GM18498 (cell line): Measurements from ENCODE around the gene CREB5.

Experiments used
- ATAC-seq: cut with Tn5 transposase; IDR thresholded peaks from one replicate; pipeline ENCODE4 v1.9.1; 2021; ENCODE audit warnings: mild to moderate bottlenecking, moderate library complexity; ENCODE audit not compliant: unreplicated experiment

CREB5 gene

DNA sequence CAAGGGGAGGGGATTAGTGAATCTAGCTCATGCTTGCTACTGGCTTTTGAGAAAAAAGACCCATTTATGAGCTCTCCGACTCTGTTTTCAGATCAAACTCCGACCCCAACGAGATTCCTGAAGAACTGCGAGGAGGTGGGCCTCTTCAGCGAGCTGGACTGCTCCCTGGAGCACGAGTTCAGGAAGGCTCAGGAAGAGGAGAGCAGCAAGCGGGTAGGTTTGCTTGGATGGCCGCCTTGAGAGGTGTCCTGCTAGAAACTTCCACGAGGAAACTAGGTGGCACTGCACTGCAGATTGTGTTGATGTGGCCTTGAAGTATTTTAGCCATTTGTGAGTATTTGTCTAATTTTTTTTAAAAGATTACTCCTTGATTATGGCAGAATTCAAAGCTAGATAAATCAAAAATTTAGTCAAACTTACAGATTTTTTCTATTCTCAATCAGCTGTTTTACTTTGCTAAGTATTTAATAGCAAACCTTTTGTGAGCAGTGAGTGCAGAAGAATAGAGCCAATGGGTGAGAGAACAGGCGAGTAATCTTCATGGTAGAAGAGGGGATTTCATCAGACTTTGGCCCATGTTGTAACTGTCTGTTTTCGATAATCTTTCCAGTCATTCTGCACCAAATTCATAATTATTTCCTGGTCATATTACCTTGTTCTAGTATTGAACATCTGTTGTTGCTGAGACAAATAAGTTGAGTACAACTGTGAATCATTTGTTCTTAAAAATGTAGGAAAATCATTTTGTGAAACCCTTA is 95.4 kb downstream of the CREB5 start:
- no peak for ATAC-seq

DNA sequence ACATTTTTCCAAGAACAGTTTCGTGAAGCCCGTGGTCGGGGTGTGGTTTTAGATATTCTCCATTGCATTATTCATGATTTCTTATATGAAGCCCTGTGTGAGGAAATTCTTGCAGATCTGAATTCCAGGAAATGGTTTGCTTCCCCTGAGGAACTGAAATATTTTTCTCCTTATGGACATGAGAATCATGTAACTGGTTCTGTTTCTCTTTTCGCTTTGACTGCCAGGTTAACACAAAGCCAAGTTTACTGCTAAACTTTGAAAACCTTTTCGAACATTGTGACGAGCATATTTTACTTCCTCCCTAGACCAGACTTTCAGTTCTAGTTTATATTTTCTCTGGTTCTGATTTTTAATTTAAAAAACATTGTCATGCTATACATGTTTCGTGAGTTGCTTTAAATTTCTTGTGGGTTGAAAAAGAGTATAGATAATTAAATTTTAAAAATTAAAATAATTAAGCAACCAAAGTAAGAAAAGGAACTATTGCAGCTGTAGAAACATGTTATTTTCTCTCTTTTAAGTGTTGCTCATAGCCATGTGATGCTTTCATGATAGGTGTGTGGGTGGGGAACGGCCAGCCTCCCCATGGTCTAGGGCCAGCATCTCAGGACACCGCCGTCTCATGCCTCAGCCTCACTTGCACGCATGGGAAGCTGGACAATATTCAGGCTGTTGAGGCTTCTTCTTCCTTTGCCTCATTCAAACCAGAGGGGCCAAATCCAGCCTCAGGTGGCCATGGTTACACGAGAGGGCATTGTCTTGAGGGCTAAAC is 97.1 kb downstream of the CREB5 start:
- peak; percentile 80 for ATAC-seq

DNA sequence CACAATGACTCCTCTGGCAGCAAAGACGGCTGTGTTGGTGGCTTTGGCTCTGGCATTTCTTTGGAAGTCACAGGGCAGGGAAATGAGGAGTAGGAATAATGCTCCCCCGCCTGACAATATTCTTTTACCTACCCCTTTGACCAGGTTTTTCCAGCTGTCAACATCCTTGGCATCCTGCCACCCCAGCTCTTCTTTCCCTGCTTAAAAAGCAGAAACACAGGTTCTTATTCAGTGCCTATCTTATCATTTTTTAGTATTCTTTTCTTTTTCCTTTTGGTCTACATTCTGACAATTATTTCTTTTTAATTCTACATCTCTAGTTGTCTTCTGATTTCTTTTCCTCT is 97.7 kb downstream of the CREB5 start:
- no peak for ATAC-seq

DNA sequence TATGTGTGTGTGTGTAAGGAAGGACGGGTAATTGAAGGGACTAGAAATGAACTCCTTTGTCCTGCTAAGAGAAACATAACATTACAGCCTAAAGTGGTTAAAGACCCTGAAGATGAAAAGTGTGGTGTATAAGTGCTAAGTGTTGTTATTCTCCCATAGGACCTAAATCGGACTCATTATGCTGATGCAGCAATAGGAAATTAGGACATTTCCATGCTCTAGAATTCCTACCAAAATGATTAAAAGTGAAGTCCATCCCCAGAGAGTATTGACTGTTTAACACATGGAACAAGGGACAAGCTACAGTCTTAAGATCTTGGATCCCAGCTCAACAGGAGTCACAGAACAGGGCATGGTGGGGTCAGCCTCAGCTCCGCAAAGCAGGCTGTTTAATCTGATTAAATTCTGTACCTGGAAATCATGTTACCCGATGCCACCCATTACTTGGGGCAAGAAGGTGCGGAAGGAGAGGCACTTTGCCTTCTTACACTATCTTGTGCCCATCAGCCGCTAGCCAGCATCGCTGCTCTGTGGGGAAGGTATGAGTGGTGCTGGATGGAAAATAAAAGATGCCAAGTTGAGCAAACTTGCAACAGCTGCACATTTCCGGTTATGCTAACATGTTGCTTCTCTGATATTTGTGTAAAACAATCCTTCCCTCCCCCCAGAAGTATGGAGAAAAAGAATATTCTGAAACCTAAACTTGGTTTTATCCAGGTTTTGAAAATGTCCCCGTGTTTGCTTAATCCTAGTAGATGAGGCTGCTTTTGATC is 100.5 kb downstream of the CREB5 start:
- no peak for ATAC-seq

DNA sequence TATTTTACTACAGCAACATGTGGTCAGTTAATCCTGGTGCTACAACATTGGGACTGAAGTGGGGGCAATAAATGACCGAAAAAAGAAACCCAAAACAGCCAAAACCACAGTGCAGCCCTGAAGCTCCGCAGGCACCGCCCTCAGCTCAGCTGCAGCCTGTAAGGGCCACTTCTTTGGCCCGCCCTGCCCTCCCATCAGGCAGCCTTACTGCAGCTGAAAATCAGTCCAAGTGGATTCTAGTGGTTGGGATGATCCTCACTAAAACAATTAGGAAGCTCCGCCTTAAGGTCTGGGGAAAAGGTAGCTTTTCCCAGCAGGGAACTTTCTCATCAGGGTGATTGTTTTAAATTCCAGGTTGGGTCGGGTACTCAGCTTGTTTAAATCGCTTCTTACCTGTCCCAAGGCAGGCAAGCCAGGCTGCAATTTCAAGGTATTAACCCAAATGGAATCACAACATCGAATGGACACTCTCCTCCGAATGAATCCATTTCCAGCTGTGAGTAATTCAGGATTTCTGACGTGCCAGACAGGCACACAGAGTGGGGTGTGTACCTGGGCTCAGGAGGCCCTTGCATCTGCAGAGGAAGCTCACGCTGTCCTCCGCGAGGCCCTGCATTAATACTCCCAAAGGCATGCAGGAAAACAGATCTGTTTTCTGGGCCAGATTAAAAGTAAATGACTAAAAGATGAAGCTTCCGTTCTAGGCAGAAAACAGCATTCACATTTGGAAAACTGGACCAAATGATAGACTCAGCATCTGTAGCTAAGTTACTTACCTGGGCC is 104.3 kb downstream of the CREB5 start:
- no peak for ATAC-seq

DNA sequence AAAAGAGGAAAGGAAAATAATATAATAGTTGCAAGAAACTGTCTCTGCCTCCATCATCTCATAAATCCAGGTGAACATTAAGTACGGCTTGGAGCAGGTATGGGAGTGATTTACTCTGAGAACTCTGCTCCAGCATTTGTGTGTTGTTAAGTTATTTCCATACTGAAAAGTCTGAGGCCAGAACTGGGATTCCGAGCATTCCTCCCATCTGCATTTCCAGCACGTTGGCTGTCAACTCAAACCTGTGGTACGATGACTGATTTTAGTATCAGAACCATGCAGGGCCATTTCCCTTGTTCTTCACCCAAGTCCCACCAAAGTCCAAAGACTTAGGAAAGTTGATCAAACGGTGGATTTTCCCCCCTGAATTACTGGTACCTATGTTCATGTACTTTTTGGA is 104.9 kb downstream of the CREB5 start:
- ATAC-seq, result no peak

DNA sequence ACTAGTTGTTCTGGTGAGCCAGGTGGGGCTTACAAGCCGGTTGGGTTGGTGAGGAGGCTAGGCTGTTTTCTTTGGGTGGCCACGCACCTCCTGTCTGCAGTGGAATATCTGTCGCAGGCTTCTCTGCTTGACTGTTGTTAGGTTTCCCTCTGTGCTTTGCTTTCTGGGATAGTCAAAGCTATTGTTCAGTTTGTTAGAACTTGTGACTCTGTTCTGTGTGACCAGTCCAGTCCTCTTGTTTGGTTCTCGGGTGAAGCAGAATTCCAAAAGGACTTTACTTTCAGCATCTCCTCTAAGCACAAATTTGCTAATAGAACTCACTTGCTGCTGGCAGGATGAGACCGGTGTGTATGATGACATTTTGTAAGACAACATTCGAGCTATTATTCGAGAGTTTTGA is 105.3 kb downstream of the CREB5 start:
- no peak for ATAC-seq

DNA sequence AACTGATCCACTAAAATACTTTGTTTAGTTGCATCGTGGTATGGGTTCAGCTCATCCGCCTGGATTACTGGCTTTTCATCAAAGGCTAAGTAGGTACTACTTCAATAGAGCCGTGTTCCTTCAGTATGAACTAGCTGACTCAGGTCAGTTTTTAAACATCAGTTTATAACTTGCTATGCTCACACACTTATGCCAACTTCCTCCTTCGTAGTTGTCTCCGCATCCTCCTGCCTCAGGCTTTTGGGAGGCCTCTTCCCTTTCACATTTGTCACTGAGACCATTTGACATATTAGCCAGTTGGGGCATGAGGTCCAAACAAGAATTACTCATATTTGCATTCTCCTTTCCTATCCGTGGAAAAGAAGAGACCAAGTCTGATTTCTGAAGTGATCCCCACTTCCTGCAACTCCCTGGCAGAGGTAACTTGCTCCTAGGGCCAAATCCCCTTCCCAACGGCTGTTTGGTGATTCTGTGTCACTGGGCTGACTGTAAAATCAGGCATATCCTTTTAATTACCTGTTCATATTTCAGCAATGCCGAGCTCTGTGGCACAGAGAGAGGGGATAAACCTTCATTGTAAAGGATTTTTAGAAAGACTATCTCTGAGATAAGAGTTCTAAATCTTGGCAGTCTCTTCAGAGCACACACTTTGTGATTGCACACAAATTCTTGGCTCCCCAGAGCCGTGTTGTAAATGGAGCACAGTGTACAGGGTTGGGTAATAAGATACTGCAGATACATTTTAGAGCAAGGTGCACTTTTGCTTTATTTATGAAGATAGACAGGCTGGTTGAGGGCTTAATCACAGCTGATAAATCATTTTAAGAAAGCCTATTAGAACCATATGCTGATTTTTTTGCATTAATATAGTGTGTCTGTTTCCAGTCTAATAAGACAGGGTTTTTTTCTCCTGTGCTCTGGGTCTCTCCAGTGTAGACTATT is 108.0 kb downstream of the CREB5 start:
- ATAC-seq, result no peak

DNA sequence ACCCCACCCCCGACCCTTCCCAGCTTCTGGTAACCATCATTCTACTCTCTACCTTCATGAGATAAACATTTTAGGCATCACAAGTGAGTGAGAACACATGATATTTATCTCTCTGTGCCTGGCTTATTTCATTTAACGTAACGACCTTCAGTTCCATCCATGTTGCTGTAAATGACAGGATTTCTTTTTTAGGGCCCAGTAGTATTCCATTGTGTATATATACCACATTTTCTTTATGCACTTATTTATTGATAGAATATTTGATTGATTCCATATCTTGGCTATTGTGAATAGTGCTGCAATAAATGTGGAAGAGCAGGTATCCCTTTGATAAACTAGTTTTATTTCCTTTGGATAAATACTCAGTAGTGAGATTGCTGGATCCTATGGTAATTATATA is 112.7 kb downstream of the CREB5 start:
- ATAC-seq, result no peak

DNA sequence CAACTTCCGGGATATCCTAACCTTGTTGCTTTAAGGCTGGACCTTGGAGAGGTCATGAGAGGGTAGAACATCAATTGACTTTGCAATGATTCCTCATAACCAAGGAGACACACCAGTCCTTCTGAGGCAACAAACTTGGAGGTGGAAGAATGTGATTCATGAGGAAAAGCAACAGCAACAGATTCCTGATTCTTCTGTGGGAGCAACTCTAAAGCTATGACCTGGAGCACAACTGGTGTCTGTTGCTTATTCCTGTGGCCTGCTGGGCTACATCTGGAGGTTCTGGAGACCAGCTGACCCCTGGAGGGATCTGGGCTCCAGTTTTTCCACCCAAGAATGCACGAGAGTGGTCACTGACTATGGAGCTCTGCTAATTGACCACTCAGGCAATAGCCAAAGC is 116.6 kb downstream of the CREB5 start:
- no peak for ATAC-seq

DNA sequence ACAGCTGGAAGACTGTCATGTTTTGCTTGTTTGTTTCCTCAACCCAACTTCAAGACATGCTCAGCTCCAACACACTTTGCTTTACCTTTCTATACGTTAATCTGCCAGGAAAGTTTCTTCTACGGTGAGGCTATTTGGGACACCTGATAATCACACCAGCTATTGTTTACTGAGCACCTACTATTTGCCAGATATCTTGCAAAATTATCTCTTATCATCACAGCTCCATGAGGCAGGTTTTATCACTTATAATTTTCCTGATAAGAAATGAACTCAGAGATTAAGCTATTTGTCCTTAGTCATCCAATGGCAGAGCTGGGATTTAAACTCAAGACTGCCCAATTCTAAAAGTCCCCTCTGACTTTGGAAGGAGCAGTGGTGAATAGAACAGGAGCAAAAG is 117.4 kb downstream of the CREB5 start:
- no peak for ATAC-seq

DNA sequence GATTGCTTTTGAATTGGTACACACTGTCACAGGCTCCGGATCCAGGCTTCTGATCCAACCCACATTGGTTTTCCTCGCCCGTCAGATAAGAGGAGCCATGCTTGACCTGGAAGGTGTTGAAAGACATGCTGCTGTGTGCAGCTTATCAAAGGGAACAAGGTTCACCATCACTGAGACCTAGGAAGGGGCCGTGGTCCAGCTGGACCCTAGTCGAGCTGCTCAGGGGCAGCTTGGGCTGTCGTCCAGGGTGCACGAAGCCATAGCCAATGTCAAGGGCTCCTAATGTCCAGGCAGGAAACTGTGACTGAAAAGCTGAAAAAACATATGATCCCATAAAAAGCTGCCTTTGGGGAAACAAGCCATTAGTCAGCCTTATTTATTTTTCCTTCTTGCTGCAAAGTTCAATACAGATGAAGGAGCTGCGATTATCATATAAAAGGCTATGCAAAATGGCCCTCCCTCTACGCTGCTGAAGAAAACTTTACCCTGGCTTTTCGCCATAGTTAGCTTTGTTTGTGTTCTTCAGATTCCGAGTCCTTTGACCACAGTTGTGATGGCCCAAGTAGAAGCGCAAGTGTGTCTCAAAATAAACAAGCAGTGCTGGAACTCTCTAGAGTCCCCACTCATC is 118.0 kb downstream of the CREB5 start:
- no peak for ATAC-seq

DNA sequence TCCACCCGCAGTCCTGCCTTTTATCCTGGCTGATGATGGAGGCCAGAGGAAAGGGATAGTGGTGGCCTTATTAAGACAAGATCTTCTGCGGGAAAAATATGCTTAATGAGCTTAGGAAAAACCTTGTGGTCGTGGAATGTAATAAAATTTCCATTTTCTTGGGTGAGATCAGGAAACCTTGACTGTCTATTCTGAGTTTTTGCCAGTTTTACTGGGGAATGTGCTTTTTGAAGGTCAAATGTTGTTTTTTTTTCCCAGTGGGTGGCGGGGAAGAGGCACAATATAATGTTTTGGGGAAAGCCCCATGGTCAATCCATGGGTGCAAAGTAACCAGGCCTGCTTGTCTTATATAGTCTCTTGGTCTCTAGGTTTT is 118.5 kb downstream of the CREB5 start:
- no peak for ATAC-seq

DNA sequence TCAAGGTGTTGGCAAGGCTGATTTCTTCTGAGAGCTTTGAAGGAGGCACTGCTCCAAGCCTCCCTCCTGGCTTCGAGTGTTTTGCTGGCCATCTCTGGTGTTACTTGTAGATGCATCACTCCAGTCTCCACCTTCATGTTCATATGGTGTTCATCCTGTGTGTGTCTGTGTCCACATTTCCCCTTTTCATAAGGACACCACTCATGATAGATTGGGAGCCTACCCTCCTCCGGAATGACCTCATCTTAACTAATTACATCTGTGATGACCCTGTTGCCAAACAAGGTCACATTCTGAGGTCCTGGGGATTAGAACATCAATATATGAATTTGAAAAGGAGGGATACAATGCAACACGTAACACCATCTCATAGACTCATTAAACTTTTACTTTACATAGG is 119.0 kb downstream of the CREB5 start:
- no peak for ATAC-seq

DNA sequence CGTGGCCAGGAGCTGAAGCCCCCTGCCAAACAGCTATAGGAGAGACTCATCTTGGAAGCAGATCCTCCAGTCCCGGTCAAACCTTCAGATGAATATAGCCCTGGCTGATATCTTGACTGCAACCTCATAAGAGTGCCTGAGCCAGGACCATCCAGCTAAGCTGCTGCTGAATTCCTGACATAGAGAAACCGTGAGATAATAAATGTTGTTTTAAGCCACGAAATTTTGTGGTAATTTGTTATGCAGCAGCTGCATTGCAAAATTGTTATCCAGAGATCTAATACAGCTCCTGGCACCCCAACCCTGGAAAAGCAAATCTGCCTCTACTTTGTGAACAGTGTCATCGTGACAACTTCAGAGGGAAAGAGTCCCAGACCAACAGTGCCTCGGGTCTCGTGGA is 119.9 kb downstream of the CREB5 start:
- ATAC-seq, result no peak

DNA sequence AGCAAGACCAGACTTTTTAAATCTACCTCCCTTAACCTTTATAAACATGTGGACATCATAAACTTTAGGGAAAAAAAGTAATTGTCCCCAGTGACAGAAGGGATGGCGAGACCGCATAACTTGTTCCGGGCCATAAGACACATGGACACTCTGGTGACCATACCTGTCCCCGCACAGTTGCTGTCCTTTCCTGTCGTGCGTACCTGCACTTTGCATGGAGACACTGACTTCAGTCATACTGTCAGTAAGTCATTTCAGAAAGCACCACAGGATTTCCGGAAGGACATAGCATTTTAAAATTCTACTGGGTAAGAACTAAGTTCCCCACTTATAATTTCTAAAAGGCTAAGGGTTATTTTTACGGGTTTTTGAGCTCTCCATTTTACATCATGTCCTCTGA is 120.9 kb downstream of the CREB5 start:
- no peak for ATAC-seq

DNA sequence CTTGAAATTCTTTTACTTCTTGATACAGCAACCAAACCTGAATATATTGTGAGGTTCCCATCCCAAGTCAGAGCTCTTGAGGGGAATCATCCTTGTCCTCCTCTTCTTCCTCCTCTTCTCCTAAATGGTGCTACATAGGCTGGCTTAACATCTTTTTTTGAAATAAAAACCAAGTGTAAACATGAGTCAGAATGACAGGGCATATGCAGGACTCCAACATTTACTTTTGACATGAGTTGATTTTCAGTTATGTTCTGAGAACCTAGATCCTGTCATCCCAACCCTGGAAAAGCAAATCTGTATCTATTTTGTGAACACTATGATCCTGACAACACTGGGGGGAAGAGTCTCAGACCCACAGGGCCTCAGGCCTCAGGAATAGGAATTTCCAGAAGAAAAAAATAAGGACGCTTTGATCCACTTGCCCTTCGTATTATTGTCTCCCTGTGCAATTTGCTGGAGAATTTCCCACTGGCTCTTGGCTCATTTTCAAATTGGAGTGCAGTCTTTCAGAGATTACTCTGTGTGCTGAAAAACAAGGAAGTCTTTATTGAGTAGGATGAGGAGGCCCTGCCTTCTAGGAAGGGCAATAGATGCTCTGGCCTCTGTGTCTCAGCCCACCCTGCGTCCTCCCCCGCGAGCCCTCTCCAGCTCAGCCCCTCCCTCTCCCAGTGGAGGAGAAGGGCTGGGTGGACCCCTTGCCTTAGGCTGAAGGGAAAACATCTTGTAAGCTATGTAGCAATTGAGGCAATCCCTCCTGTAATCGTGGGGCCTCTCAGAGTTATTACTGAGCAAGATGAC is 121.6 kb downstream of the CREB5 start:
- ATAC-seq, result no peak

DNA sequence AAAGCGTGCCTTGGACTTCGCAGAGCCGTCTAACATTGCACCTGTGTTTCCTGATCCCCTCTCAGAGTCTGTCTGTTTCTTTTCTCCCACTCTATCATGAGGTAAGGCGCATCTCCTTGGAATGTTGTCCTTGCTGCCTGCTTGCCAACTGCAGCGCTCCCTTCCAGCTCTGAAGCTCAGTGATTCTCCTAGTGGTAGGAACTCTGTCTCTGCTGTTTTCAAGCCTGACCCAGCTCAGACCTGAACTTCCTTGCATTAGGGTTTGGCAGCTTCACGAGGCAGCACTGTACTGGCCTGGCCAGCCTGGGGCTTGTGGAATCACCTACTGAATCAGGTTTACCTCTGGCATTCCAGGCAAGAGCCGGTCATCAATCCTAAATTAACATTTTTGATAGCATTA is 123.9 kb downstream of the CREB5 start:
- no peak for ATAC-seq
